Left cardiac atrium (tissue), 4 donors: ENCODE data around the gene CCDC170. TPM values are rescaled to one million over a fixed set of nuclear protein-coding genes. Genes with fewer than 3 reads are reported as not detected.
"Not testable (repeated sequence)": the region's sequence is repeated elsewhere in the genome, so short reads cannot be mapped to it uniquely, and the experiment has no call there.

Experiments
- ATAC-seq, 2 donors: fragments of 200-7000 bp; cut with Tn5 transposase; one replicate each; pipeline ENCODE4 v1.9.1; 2020; ENCODE audit warnings: mild to moderate bottlenecking in 2 of 2, moderate library complexity in 2 of 2
- DNase-seq: peaks from one replicate; pipeline ENCODE4 v3.0.0-alpha.2; 2020
- intact Hi-C, 2 donors: fragments of 100-400 bp; cut with DNase I; formaldehyde crosslinking; loops; one replicate each; pipeline versions ENCODE4 v1.14.1 to v1.15.1; 2022 to 2023
- total RNA-seq, 2 donors: library from RNA; stranded (reverse); fragmentation: NEBNext Ultra II Directional; extraction: Animal tissue kit (Norgen Biotek cat#: 25700); gene quantifications; one replicate each; pipeline ENCODE4 v1.2.1, GENCODE V29; 2021
- donor health status: DM: no; HTN: yes; CAD: no.
- donor health status: DM: no; HTN: yes; CAD: no; lungs with severe emphysema.
- donor health status: DM: yes; HTN: yes; CAD: no.
- donor health status: Dilated cardiomyopathy.

Gene CCDC170
- total RNA-seq, 2 donors from 2014 or later = 0.85 to 1.4 TPM

GRCh38 chr6:151535476-151536187, 41.8 kb downstream of the CCDC170 start:
- DNase-seq (no peak), ATAC-seq (no peak)
- intact Hi-C loops = no loop called here

GRCh38 chr6:151536188-151536479, 42.3 kb downstream of the CCDC170 start:
- ATAC-seq (no peak), DNase-seq (no peak)
- intact Hi-C loops = no loop called here

GRCh38 chr6:151537556-151537955, 43.7 kb downstream of the CCDC170 start:
- ATAC-seq (no peak), DNase-seq (no peak)
- intact Hi-C loops = no loop called here

GRCh38 chr6:151539506-151540268, 45.9 kb downstream of the CCDC170 start:
- no peak for DNase-seq
- intact Hi-C loops = no loop called here
- no peak for ATAC-seq

- intact Hi-C loops = no loop called here
- ATAC-seq = no peak
Measured at GRCh38 chr6:151544453-151544852, 50.6 kb downstream of the CCDC170 start.

GRCh38 chr6:151544884-151545283, 51.1 kb downstream of the CCDC170 start:
- DNase-seq, intact Hi-C loops, ATAC-seq: not testable (repeated sequence)

More at GRCh38 chr6:151544453-151544852, 50.6 kb downstream of the CCDC170 start:
- DNase-seq = no peak

GRCh38 chr6:151546941-151547659, 53.3 kb downstream of the CCDC170 start:
- ATAC-seq (no peak), DNase-seq (no peak)
- intact Hi-C loops = no loop called here

GRCh38 chr6:151548201-151548600, 54.4 kb downstream of the CCDC170 start:
- DNase-seq = no peak
- intact Hi-C loops = no loop called here

GRCh38 chr6:151549790-151550189, 56.0 kb downstream of the CCDC170 start:
- ATAC-seq (no peak), DNase-seq (no peak)
- intact Hi-C loops = no loop called here

More at GRCh38 chr6:151548201-151548600, 54.4 kb downstream of the CCDC170 start:
- ATAC-seq = no peak

- ATAC-seq = no peak
- intact Hi-C loops = no loop called here
Measured at GRCh38 chr6:151550618-151551017, 56.8 kb downstream of the CCDC170 start.

GRCh38 chr6:151551223-151551857, 57.5 kb downstream of the CCDC170 start:
- ATAC-seq = no peak
- intact Hi-C loops = no loop called here
- no peak for DNase-seq

More at GRCh38 chr6:151550618-151551017, 56.8 kb downstream of the CCDC170 start:
- no peak for DNase-seq

- DNase-seq (no peak), ATAC-seq (peak in 1 of 2 donors; percentile 59)
- intact Hi-C loops = no loop called here
Measured at GRCh38 chr6:151553416-151554165, 59.8 kb downstream of the CCDC170 start.

- DNase-seq = no peak
- no peak for ATAC-seq
- intact Hi-C loops = no loop called here
Measured at GRCh38 chr6:151561238-151561637, 67.4 kb downstream of the CCDC170 start.

GRCh38 chr6:151564654-151565053, 70.8 kb downstream of the CCDC170 start:
- DNase-seq (no peak), ATAC-seq (no peak)
- intact Hi-C loops = no loop called here

- ATAC-seq = no peak
- DNase-seq = no peak
- intact Hi-C loops = no loop called here
Measured at GRCh38 chr6:151565940-151566339, 72.1 kb downstream of the CCDC170 start.

GRCh38 chr6:151566557-151566956, 72.7 kb downstream of the CCDC170 start:
- intact Hi-C loops = no loop called here
- DNase-seq = no peak
- ATAC-seq = no peak

GRCh38 chr6:151576633-151577032, 82.8 kb downstream of the CCDC170 start:
- intact Hi-C loops = no loop called here
- DNase-seq (no peak), ATAC-seq (no peak)

- DNase-seq (no peak), ATAC-seq (no peak)
- intact Hi-C loops = no loop called here
Measured at GRCh38 chr6:151577257-151577656, 83.4 kb downstream of the CCDC170 start.

- ATAC-seq = no peak
- intact Hi-C loops = no loop called here
Measured at GRCh38 chr6:151585741-151586140, 91.9 kb downstream of the CCDC170 start.

More at GRCh38 chr6:151585741-151586140, 91.9 kb downstream of the CCDC170 start:
- no peak for DNase-seq
